Left renal cortex interstitium (tissue), 4 donors: ENCODE data around the gene CD6. TPM values are rescaled to one million over a fixed set of nuclear protein-coding genes. Genes with fewer than 3 reads are reported as not detected.

Source experiments
- DNase-seq, 4 donors: peaks; one replicate each; pipeline ENCODE4 v3.0.0-alpha.2; 2013; ENCODE audit warnings: low read depth in 4 of 4, low spot score in 2 of 4, missing footprints in 1 of 4
- polyA plus RNA-seq, 4 donors: library from polyadenylated mRNA; unstranded; fragments of 120-200 nt; gene quantifications; one replicate each; pipeline ENCODE4 v1.2.1, GENCODE V29; 2013; ENCODE audit not compliant: insufficient read length in 4 of 4

CD6 gene
- polyA plus RNA-seq, 4 donors, result 0.62 to 1.8 (median 1.4) TPM

DNA sequence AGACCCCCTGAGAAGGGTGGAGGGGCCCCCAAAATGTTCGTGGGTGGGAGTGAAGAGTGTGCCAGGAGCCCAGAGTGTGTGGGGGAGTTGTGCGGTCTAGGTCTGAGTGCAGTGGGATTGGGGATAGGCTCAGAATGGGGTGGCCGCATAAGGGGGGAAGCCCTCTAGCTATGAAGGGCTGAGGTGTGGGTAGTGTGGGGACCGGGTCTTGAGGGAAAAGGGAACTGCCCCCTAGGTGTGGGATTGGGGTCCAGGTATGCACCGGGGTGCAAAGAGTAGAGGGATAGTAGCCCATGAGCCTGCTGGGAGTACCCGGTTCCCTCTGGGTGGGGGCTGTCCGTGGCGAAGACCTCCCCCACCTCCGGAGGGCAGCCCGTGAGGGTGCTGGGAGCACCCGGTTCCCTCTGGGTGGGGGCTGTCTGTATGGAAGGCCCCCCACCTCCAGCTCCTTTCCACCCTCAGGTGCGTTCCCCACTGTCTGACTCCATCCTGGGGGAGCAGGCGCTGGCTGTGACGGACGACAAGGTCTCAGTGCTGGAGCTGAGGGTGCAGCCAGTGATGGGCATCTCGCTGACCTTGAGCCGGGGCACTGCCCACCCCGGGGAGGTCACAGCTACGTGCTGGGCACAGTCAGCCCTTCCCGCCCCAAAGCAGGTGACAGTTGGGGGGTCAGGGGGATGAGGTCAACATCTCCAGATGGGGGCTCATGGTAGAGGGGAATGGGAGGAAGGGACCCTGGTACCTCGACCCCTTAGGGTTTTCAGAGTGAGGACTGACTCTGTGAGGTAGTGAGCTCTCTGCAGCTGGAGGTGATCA is 36.5 kb upstream of the CD6 start:
- DNase-seq, result no peak

DNA sequence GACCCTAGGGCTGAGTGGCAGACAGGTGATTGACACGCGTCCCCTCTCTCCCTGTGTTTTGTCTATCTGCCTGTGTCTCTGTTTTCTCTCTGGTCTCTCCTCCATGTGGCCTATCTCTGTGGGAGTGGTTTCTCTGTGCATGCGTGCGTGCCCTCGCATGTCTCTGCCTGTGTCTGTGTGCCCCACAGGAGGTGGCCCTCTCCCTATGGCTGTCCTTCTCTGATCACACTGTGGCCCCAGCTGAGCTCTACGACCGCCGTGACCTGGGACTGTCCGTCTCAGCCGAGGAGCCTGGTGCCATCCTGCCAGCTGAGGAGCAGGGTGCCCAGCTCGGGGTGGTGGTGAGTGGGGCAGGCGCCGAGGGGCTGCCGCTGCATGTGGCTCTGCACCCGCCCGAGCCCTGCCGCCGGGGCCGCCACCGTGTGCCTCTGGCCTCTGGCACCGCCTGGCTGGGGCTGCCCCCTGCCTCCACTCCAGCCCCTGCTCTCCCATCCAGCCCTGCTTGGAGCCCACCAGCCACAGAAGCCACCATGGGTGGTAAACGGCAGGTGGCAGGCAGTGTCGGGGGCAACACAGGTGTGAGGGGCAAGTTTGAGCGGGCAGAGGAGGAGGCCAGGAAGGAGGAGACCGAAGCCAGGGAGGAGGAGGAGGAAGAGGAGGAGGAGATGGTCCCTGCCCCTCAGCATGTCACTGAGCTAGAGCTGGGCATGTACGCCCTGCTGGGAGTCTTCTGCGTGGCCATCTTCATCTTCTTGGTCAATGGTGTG is 35.6 kb upstream of the CD6 start:
- DNase-seq, result no peak

DNA sequence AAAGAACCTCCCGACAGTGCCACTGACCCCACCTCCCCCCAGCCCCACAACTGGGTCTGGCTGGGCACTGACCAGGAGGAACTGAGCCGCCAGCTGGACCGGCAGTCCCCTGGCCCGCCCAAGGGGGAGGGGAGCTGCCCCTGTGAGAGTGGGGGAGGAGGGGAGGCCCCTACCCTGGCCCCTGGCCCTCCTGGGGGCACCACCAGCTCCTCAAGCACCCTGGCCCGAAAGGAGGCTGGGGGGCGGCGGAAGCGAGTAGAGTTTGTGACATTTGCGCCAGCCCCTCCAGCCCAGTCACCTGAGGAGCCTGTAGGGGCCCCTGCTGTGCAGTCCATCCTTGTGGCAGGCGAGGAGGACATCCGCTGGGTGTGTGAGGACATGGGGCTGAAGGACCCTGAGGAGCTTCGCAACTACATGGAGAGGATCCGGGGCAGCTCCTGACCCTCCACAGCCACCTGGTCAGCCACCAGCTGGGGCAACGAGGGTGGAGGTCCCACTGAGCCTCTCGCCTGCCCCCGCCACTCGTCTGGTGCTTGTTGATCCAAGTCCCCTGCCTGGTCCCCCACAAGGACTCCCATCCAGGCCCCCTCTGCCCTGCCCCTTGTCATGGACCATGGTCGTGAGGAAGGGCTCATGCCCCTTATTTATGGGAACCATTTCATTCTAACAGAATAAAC is 34.9 kb upstream of the CD6 start:
- DNase-seq, result no peak

DNA sequence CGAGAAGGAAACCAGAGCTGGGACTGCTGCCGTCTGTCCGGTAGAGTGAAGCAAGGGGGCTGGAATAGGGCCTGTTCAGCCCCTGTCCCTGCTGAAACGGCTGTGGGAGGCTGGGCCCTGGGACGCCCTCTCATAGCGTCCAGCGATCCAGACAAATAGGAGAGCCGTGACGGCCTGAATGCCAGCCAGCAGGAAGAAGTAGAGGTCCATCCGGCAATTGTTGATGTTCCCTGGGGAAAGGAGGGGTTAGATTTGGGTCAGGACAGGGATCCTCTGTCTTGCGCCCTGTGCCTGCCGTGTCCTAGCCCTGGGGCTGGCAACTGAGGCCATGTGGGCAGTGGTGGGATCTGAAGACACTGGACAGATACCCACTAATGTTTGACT is 34.3 kb upstream of the CD6 start:
- DNase-seq, result no peak

DNA sequence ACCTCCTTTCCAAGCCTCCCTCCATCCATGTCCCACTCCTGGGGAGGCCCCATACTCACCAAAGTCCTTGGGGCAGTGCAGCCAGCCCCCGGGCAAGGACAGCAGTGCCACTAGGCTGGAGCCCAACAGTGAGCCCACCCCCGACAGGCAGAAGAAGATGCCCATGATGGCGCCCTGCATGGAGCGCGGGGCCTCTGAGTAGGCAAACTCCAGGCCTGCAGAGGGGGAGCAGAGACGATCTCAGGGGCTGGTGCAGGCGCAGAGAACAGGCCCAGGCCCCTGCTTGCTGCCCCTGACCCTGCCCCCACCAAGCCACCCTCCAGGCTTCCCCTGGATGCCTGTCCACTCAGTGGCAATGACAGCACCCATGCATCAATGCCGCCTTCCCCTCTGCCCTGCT is 33.7 kb upstream of the CD6 start:
- no peak for DNase-seq

DNA sequence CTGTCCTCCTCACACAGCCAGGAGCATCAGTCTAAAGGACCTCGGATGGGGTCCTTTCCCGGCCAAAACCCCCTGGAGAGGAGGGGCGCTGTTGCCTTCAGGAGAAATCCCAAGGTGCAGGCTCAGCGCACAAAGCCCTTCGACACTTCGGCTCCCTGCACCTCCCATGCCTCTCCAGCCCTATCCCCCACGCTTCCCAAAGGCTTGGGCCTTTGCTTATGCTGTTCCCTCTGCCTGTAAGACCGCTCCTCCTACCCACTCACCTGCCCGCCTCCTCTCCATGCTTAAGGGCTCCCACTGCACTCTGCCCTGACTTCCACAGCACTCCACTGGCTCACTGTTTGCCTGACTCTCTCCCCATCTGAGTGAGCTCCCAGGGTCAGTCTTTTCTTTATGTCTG is 33.0 kb upstream of the CD6 start:
- no peak for DNase-seq

DNA sequence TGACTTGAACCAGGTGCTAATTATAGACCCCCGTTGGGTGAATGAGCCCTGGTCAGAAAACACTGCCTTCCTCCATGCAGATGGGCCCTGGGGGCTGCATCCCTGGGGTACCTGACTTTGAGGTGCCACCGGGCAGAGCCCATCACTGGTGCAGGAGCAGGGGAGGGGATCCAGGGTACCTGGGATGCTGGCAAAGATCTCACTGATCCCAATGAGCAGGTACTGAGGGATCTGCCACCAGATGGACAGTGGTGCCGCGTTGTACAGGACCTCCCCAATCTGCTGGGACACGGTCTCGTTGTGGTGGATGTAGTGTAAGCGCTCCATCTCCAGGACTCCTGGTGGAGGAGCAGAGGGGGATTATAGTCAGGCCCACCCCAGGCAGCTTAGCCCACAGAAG is 32.2 kb upstream of the CD6 start:
- DNase-seq, result no peak

DNA sequence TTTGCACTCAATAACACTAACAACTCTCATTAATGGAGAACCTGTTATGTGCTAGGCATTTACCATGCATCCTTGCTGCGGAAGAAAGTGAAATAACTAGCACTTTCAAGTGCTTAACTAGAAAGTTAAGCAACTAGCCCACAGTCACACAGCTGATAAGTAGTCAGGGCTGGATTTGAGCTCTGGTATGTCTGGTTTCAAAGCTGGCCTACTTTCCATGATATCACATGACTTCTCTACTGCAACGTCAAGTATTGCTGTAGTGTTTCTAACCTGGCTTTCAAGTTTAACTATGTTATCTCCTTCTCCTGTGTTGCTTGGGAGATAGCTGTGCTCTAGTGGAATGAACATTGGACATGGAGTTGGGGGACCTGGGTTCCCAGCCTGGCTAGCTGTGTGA is 31.6 kb upstream of the CD6 start:
- no peak for DNase-seq

DNA sequence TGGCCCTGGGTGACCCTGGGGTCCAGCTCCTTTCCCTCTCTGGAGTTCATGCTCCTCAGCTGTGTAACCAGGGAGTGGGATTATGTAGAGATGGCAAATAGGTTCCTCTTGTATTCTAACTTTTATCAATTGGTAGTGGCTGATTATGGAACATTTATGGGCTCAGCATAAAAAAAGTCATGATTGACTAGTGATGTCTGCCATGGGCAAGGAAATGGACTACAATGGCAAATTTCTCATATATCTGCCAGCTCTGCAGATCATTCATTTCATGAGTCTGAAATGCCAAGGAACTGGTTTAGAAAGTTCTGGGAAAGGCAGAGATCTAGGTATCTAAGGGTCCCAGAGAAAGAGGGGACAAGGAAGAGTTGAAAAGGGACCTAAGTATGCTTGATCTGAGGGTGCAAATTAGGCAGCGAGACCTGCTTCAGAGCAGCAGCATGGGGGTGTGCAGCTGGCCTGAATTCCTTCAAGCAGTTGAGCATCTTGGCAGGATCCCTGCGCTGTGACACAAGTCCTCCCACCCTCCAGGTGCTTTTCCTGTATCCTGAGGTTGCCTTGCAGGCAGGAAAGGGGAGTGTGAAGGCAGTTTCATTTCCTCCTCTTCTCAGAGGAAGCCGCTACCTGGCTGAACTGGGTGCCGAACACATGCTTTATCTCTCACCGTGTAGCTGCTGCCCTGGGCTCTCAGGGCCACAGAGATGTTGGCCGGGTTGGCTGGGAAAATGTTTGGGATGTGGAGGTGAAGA is 29.9 kb upstream of the CD6 start:
- DNase-seq, result no peak

DNA sequence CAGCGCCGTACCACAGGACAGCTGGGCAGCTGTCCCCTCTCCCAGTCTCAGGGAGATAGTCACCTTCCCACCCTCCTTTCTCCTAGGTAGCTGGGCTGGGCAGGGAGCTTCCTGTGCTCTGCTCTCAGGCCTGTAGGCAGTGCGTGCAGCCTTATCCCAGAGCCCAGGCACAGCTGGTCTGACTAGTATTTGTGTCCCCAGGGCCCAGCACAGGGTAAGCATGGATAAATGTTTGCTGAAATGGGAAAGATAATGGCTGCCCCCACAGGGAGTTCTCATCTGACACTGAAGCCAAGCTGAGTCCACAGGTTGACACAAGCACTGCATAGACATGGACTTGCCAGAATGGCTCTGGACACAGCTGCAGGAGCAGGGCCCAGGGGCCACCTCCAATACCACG is 29.3 kb upstream of the CD6 start:
- no peak for DNase-seq

DNA sequence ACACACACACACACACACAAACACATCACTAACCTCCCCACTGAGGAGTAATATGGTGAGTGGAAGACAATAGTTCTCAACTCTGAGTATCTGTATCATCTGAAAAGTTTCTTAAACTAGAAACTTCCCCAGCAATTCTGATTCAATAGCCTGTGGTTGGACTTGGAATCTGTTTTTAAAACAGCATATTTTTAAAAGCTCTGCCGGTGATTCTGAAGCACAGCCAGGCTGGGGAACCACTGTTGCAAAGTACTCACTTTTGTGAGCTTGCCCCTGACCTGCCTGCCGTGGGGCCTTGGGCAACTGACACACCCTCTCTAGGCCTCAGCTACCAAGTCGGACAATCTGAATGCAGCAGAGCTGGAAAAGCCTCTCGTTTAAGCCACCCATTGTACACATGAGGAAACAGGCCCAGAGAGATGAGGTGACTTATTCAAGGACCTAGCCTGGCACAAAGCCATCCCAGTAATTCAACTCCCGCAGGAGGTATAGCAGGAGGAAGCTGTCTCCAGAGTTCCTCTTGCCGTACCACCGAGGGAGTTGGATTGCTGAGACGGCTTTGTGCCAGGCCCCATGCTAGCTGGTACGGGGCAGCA is 28.4 kb upstream of the CD6 start:
- DNase-seq, result peak in 1 of 4 donors; percentile 28

DNA sequence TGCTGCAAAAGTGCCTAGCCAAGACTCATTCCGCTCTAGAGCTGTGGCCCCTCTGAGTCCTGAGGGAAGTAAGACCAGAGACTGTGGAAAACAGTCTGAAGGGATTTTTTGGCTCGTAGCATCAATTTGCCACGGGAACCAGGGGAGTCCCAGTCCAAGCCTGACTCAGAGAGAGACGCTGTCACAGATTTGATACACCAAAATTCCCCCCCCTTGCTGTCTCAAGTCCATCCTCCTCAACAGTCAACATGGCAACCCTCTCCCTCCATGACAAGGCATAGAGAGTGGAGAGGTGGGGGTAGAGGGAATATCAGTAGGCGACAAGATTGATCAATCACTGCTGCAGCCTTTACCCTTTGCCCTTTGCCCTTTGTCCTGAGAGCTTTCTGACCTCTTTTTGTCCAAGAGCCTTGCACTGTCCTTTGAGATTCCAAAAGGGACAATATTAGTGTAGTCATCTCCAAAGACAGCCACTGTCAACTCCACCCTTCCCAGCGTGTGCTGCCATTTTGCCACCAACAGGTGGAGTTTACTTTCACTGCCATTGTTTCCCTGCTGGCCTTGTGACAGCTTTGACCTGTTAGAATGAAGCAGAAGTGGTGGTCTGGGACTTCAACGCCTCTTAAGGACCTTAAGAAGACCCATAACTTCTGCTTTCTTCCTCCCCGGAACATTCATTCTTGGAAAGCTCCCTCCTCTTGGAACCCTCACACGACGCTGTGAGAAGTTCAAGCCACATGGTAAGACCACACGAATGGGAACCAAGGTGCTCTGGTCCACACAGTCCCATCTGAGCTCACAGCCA is 26.8 kb upstream of the CD6 start:
- no peak for DNase-seq

DNA sequence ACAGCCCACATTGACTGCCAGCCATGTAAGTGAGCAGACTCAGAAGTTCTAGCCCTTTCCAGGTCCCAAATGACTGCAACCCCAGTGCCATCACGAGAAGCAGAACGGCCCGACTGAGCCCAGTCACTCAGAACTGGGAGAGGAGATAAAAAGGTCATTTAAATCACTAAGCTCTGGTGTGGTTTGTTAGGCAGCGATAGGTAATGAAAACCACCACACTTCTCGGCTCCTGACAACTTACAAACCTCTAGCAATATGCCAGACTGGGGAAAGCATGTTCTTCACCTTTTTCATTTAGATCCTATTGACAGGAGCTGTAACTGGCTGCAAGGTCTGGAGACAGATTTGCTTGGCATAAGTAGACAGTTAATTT is 26.2 kb upstream of the CD6 start:
- DNase-seq, result no peak

DNA sequence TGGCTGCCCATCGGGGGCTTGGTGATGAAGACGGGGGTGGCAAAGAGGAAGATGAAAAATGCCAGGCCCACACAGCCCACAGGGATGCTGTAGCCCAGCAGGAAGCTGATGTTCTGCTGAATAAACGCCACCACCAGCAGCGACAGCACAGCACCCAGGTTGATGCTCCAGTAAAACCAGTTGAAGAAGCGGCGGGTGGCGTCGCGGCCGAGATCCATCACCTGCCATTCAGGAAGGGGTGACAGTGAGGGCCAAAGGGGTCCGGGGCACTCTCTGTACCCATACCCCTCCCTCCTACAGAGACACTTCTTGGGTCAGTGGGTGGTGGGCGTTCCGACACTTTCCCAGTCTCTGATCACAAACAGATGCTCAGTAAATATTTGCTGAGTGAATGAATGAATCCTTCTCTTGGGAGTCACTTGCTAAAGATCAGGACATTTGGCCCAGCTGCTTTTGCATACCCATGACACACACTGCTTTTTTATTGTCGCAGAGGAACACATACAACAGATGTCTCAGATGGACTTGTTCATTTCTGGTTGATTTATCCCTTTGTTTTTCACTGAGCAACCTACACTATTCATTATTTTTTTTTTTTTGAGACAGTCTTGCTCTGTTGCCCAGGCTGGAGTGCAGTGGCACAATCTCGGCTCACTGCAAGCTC is 24.7 kb upstream of the CD6 start:
- DNase-seq, result no peak

DNA sequence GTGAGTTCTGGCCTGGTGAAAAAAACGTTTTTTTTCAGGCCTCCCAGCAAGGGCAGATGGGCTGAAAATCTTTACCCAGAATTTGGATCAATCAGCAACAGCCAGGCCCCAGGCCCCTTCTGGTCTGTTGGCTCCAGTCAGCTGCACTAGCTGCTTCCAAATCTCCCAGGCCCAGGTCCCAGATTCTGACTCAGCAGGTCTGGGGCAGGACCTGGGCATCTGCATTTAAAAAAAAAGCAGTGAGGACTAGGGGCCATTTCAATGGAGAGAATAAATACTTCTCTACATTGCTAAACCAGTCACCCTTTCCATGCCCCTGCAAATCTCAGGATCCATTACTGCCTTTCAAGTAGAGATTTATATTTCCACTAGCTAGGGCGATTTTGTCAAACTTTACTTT is 23.8 kb upstream of the CD6 start:
- DNase-seq, result no peak

DNA sequence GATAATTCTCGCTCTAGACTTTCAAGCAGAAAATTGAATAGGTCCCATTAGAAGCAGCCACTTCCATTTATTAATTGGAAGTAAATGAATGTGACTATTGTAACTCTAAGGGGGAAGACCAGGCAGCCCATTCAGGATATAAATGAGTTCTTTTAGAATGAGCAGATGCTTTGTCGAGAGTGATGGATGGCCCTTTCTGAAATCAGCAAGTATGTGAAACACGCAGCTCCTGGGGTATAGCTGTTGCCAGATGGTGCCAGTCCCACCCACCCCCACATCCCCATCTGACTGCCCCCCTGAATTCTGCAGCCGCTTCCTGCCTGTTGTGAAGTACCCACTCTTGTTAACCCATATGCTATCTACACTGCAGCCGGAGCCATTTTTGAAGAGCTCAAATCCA is 23.2 kb upstream of the CD6 start:
- no peak for DNase-seq

DNA sequence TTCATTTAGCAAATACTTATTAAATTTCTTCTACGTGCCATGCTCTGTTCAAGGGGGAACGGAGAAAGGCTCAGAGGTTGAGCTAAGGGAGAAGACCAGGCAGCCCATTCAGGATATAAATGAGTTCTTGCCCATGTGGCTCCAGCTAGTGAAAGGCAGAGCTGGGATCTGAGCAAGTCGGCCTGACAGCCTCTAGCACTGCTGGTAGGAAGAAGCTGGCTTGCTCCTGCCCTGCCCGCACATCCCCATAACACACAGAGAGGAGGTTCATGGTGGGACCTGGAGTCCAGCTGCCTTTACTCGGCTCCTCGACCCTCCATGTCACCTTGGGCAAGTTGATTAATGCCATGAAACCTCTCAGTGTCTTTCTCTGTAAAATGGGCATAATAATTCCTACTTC is 21.5 kb upstream of the CD6 start:
- no peak for DNase-seq

DNA sequence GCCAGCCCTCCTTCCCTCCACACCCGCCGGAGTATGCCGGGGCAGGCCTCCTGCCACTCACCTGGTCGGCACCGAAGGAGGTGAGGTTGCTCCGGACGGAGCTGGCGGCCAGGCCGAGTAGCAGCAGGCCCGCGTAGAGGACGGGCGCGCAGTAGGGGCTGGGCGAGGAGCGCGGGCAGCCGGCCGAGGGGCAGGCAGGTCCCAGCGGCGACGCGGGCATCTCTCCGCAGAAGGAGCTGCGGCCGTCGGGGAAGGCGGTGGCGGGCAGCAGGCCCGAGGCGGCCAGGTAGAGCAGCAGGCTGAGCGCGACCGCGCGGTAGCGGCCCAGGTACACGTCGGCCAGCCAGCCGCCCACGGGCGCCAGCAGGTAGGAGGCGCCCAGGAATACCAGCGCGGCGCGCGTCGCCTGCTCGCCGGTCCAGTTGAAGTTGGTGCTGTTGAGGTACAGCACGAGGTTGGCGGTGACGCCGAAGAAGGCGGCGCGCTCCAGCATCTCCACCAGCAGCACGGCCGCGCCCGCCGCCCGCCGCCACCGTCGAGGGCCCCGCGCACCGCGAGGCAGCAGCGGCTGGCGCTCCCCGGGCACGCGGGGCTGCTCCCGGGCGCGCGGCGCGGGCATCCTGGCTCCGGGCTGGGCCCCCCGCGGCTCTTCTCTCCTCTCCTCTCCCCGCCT is 20.4 kb upstream of the CD6 start:
- no peak for DNase-seq

DNA sequence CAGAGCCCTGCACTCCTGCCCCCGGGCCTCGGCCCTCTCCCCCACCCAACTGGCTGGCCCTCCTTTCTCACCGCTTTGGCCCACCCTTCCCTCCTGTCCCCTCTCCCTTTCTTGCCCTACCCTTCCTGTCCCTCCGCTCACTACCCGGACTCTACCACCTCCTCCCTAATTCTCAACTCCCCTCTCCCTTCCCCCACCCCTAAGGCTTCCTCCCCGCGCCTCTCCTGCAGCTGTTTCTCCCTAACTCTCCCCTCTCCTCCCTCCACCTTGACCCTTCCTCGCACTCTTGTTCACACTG is 19.9 kb upstream of the CD6 start:
- no peak for DNase-seq
